DND-41 (cell line): Measurements from ENCODE around the gene MORN1.

Experiments used
- ATAC-seq: fragments of 200-7000 bp; cut with Tn5 transposase; 3 replicates; pipeline ENCODE4 v1.9.1; 2021; ENCODE audit warnings: low read depth; ENCODE audit not compliant: insufficient read depth
- DNase-seq: peaks from one replicate; pipeline ENCODE4 v3.0.0-alpha.2; 2020
- H2AFZ ChIP-seq: 2 replicates; pipeline ENCODE4 v1.6.0; 2012; ENCODE audit warnings: low read depth, low read length
- H3K27ac ChIP-seq: 2 replicates; pipeline ENCODE4 v1.5.1; 2012; ENCODE audit warnings: low read length, inconsistent platforms
- H3K27me3 ChIP-seq: fragments of 200-600 bp; sonication (generic); 2 replicates; pipeline ENCODE4 v1.6.0; 2012; ENCODE audit warnings: low read length, mild to moderate bottlenecking, inconsistent platforms; ENCODE audit not compliant: insufficient read depth, poor library complexity
- H3K36me3 ChIP-seq: 2 replicates; pipeline ENCODE4 v1.5.1; 2012; ENCODE audit warnings: low read length, inconsistent platforms; ENCODE audit not compliant: insufficient read depth
- H3K4me1 ChIP-seq: 2 replicates; pipeline ENCODE4 v1.5.1; 2012; ENCODE audit warnings: mild to moderate bottlenecking, low read length; ENCODE audit not compliant: insufficient read depth
- H3K4me2 ChIP-seq: 2 replicates; pipeline ENCODE4 v1.6.0; 2012; ENCODE audit warnings: mild to moderate bottlenecking, moderate library complexity, low read length, inconsistent platforms; ENCODE audit not compliant: insufficient read depth
- H3K4me3 ChIP-seq, 2 experiments: fragments of 200-600 bp in 1 of 2; shearing (Covaris generic) in 1 of 2; 2 replicates each; pipeline ENCODE4 v1.5.1; 2012 to 2016; ENCODE audit warnings: inconsistent platforms in 2 of 2, low read length in 2 of 2, mild to moderate bottlenecking in 2 of 2, low read depth in 1 of 2, moderate library complexity in 1 of 2
- H3K79me2 ChIP-seq: 2 replicates; pipeline ENCODE4 v1.6.0; 2012; ENCODE audit warnings: low read length, inconsistent platforms; ENCODE audit not compliant: insufficient read depth
- H3K9ac ChIP-seq: 2 replicates; pipeline ENCODE4 v1.6.0; 2012; ENCODE audit warnings: low read depth, mild to moderate bottlenecking, inconsistent platforms, low read length, moderate library complexity
- H3K9me3 ChIP-seq: 2 replicates; pipeline ENCODE4 v1.5.1; 2012; ENCODE audit warnings: low read length, moderate library complexity, mild to moderate bottlenecking, inconsistent platforms; ENCODE audit not compliant: insufficient read depth, severe bottlenecking
- H4K20me1 ChIP-seq: 2 replicates; pipeline ENCODE4 v1.6.0; 2012; ENCODE audit warnings: low read length; ENCODE audit not compliant: insufficient read depth
- CTCF ChIP-seq: IDR thresholded peaks from 2 replicates; pipeline ENCODE4 v1.5.1; 2012; ENCODE audit warnings: borderline replicate concordance, low read length, moderate library complexity, mild to moderate bottlenecking; ENCODE audit not compliant: poor library complexity, severe bottlenecking; ENCODE audit errors: extremely low read depth
- EZH2 ChIP-seq: IDR thresholded peaks from 3 replicates; pipeline ENCODE4 v1.6.1; 2012; ENCODE audit warnings: borderline replicate concordance, low read depth, mild to moderate bottlenecking, moderate library complexity, low read length, inconsistent platforms; ENCODE audit not compliant: severe bottlenecking

MORN1 gene

GRCh38 chr1:2322581-2323211 lies 68.7 kb downstream of the MORN1 start:
- H3K36me3 ChIP-seq = no peaks in the 10 kb centered on the region
- no peak for DNase-seq
- no peaks in the 10 kb centered on the region for H3K79me2 ChIP-seq
- no peak overlapping the region for H2AFZ ChIP-seq
- H4K20me1 ChIP-seq = peaks cover 8% of the 10 kb centered on the region
- no peak overlapping the region for H3K4me2 ChIP-seq
- no peak for ATAC-seq
- H3K27me3 ChIP-seq = no peaks in the 10 kb centered on the region
- no peaks in the 10 kb centered on the region for H3K9me3 ChIP-seq
- no peak overlapping the region for H3K4me3 ChIP-seq
- H3K4me1 ChIP-seq = peaks cover 33% of the 10 kb centered on the region
- TF ChIP-seq CTCF (no peak), EZH2 (no peak)
- no peak overlapping the region for H3K27ac ChIP-seq
- H3K9ac ChIP-seq = no peak overlapping the region

GRCh38 chr1:2322065-2322571 lies 69.2 kb downstream of the MORN1 start:
- Histone ChIP-seq H3K4me1 (peaks cover 38% of the 10 kb centered on the region), H2AFZ (no peak overlapping the region), H3K79me2 (no peaks in the 10 kb centered on the region), H3K27ac (no peak overlapping the region), H3K36me3 (no peaks in the 10 kb centered on the region), H3K27me3 (no peaks in the 10 kb centered on the region), H3K4me3 (no peak overlapping the region), H3K9ac (no peak overlapping the region), H3K9me3 (no peaks in the 10 kb centered on the region), H3K4me2 (no peak overlapping the region), H4K20me1 (peaks cover 8% of the 10 kb centered on the region)
- TF ChIP-seq EZH2 (no peak), CTCF (no peak)
- no peak for ATAC-seq
- DNase-seq = no peak

DNA sequence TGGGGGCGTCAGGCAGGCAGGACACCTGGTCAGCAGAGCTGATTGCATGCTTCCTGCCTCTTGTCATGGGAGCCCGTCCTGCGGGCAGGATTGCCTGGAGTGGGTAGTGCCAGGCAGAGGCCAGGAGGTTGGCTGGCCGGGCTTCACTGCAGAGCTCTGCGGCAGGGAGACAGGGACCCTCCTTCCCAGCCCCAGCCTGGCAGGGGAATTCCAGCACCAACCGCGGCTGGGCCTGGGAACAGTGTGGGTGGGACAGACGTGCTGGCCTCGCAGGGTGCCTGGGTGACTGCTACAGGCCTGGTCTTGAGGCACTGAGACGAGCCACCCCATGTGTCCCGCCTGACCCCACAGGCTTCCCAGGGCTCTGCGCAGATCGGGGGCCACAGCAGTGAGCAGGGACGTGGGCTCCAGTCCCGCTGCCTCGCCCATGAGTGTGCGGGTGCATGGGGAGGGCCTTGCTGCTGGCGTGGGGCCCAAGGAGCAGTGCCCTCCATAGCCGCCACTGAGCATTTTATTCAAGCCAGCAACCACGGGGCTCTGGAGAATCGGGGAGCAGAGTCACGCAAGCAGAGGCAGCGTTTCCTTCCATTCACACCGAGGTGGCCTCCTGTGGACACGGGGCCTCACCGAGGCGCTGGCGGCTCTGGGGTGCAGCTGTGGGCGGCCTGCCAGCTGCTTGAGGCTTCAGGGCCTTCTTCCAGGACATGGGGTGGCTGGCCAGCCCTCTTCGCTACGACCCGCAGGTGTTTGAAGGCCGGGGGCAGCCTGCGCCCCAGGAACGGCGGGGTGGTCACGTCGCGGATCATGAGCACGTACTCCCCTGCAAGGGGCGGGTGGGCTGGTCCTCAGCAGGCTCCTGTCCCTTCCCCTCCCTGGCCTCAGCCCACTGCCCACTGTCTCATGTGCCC lies 70.3 kb downstream of the MORN1 start:
- ATAC-seq (no peak), DNase-seq (no peak)
- TF ChIP-seq CTCF = no peak
- no peak for TF ChIP-seq EZH2
- Histone ChIP-seq H3K9me3 (no peaks in the 10 kb centered on the region), H2AFZ (no peak overlapping the region), H3K4me2 (no peak overlapping the region), H4K20me1 (peaks cover 8% of the 10 kb centered on the region), H3K27ac (no peak overlapping the region), H3K79me2 (no peaks in the 10 kb centered on the region), H3K9ac (no peak overlapping the region), H3K4me1 (peaks cover 44% of the 10 kb centered on the region), H3K4me3 (no peak overlapping the region), H3K27me3 (no peaks in the 10 kb centered on the region), H3K36me3 (no peaks in the 10 kb centered on the region)
